Measurements from ENCODE around the gene RBM20. TPM values are rescaled to one million over a fixed set of nuclear protein-coding genes. Genes with fewer than 3 reads are reported as not detected.

The RBM20 gene
- polyA plus RNA-seq, 4 donors, result under 0.01 to 0.52 (median 0.36) TPM; not detected in 1

- Histone ChIP-seq H3K27ac (ENCODE audit: low read depth in 1 of 3, low read length in 2 of 3) (no peak overlapping the region), H3K27me3 (ENCODE audit: control insufficient read depth in 3 of 3, insufficient read depth in 3 of 3, low read length in 3 of 3) (no peaks in the 10 kb centered on the region), H3K36me3 (ENCODE audit: control insufficient read depth in 3 of 3, insufficient read depth in 2 of 3, low read depth in 1 of 3, low read length in 3 of 3) (peaks cover 0 to 4% (median 0%) of the 10 kb centered on the region in 3 donors), H3K4me1 (ENCODE audit: control insufficient read depth in 3 of 3, insufficient read depth in 2 of 3, low read depth in 1 of 3, low read length in 2 of 3) (no peaks in the 10 kb centered on the region), H3K4me3 (ENCODE audit: low read depth in 1 of 3, low read length in 3 of 3) (no peak overlapping the region), H3K9me3 (ENCODE audit: control insufficient read depth in 2 of 2, insufficient read depth in 1 of 2, low read depth in 1 of 2, low read length in 1 of 2) (no peaks in the 10 kb centered on the region)
- FAIRE-seq, result no peak
- DNase-seq, result no peak
- WGBS, 3 donors, result 66 to 89% (median 74%) methylated on average over 3 of the region's 3 CpGs
Observed at GRCh38 chr10:110612087-110612486, 32.0 kb upstream of the RBM20 start.

- FAIRE-seq, result no peak
- H3K27me3 ChIP-seq (ENCODE audit: control insufficient read depth in 3 of 3, insufficient read depth in 3 of 3, low read length in 3 of 3), result no peaks in the 10 kb centered on the region
- 89 to 98% (median 91%) methylated on average over 4 of the region's 4 CpGs for WGBS, 3 donors
Observed at GRCh38 chr10:110612629-110613028, 31.5 kb upstream of the RBM20 start.

GRCh38 chr10:110613341-110613995 is 30.7 kb upstream of the RBM20 start:
- DNase-seq, result no peak
- Histone ChIP-seq H3K4me1 (ENCODE audit: control insufficient read depth in 3 of 3, insufficient read depth in 2 of 3, low read depth in 1 of 3, low read length in 2 of 3) (no peaks in the 10 kb centered on the region), H3K27ac (ENCODE audit: low read depth in 1 of 3, low read length in 2 of 3) (no peak overlapping the region), H3K4me3 (ENCODE audit: low read depth in 1 of 3, low read length in 3 of 3) (no peak overlapping the region), H3K27me3 (ENCODE audit: control insufficient read depth in 3 of 3, insufficient read depth in 3 of 3, low read length in 3 of 3) (no peaks in the 10 kb centered on the region), H3K36me3 (ENCODE audit: control insufficient read depth in 3 of 3, insufficient read depth in 2 of 3, low read depth in 1 of 3, low read length in 3 of 3) (no peaks in the 10 kb centered on the region), H3K9me3 (ENCODE audit: control insufficient read depth in 2 of 2, insufficient read depth in 1 of 2, low read depth in 1 of 2, low read length in 1 of 2) (no peaks in the 10 kb centered on the region)
- FAIRE-seq, result no peak
- WGBS, 3 donors, result 69 to 80% (median 73%) methylated on average over 8 of the region's 8 CpGs

More at GRCh38 chr10:110612629-110613028, 31.5 kb upstream of the RBM20 start:
- H3K36me3 ChIP-seq (ENCODE audit: control insufficient read depth in 3 of 3, insufficient read depth in 2 of 3, low read depth in 1 of 3, low read length in 3 of 3), result no peaks in the 10 kb centered on the region
- no peaks in the 10 kb centered on the region for H3K4me1 ChIP-seq (ENCODE audit: control insufficient read depth in 3 of 3, insufficient read depth in 2 of 3, low read depth in 1 of 3, low read length in 2 of 3)
- DNase-seq, result no peak
- H3K9me3 ChIP-seq (ENCODE audit: control insufficient read depth in 2 of 2, insufficient read depth in 1 of 2, low read depth in 1 of 2, low read length in 1 of 2), result no peaks in the 10 kb centered on the region
- no peak overlapping the region for H3K27ac ChIP-seq (ENCODE audit: low read depth in 1 of 3, low read length in 2 of 3)
- no peak overlapping the region for H3K4me3 ChIP-seq (ENCODE audit: low read depth in 1 of 3, low read length in 3 of 3)

- WGBS, 3 donors, result 80 to 91% (median 87%) methylated on average over 9 of the region's 9 CpGs
- Histone ChIP-seq H3K4me3 (ENCODE audit: low read depth in 1 of 3, low read length in 3 of 3) (no peak overlapping the region), H3K27me3 (ENCODE audit: control insufficient read depth in 3 of 3, insufficient read depth in 3 of 3, low read length in 3 of 3) (no peaks in the 10 kb centered on the region), H3K36me3 (ENCODE audit: control insufficient read depth in 3 of 3, insufficient read depth in 2 of 3, low read depth in 1 of 3, low read length in 3 of 3) (no peaks in the 10 kb centered on the region), H3K9me3 (ENCODE audit: control insufficient read depth in 2 of 2, insufficient read depth in 1 of 2, low read depth in 1 of 2, low read length in 1 of 2) (no peaks in the 10 kb centered on the region), H3K4me1 (ENCODE audit: control insufficient read depth in 3 of 3, insufficient read depth in 2 of 3, low read depth in 1 of 3, low read length in 2 of 3) (no peaks in the 10 kb centered on the region), H3K27ac (ENCODE audit: low read depth in 1 of 3, low read length in 2 of 3) (no peak overlapping the region)
- FAIRE-seq (no peak), DNase-seq (no peak)
Observed at GRCh38 chr10:110613996-110614495, 30.1 kb upstream of the RBM20 start.

- no peak for DNase-seq
- H3K4me1 ChIP-seq (ENCODE audit: control insufficient read depth in 3 of 3, insufficient read depth in 2 of 3, low read depth in 1 of 3, low read length in 2 of 3), result no peaks in the 10 kb centered on the region
- no peak overlapping the region for H3K27ac ChIP-seq (ENCODE audit: low read depth in 1 of 3, low read length in 2 of 3)
- no peaks in the 10 kb centered on the region for H3K27me3 ChIP-seq (ENCODE audit: control insufficient read depth in 3 of 3, insufficient read depth in 3 of 3, low read length in 3 of 3)
- H3K36me3 ChIP-seq (ENCODE audit: control insufficient read depth in 3 of 3, insufficient read depth in 2 of 3, low read depth in 1 of 3, low read length in 3 of 3), result no peaks in the 10 kb centered on the region
- WGBS, 3 donors, result 71 to 86% (median 72%) methylated on average over 2 of the region's 2 CpGs
- no peak for FAIRE-seq
- no peaks in the 10 kb centered on the region for H3K9me3 ChIP-seq (ENCODE audit: control insufficient read depth in 2 of 2, insufficient read depth in 1 of 2, low read depth in 1 of 2, low read length in 1 of 2)
- H3K4me3 ChIP-seq (ENCODE audit: low read depth in 1 of 3, low read length in 3 of 3), result no peak overlapping the region
Observed at GRCh38 chr10:110615057-110615747, 28.9 kb upstream of the RBM20 start.

- H3K4me1 ChIP-seq (ENCODE audit: control insufficient read depth in 3 of 3, insufficient read depth in 2 of 3, low read depth in 1 of 3, low read length in 2 of 3), result no peaks in the 10 kb centered on the region
- FAIRE-seq (no peak), DNase-seq (peak; percentile 23 to 64)
- H3K4me3 ChIP-seq (ENCODE audit: low read depth in 1 of 3, low read length in 3 of 3), result no peak overlapping the region
- WGBS, 3 donors, result 94 to 95% (median 94%) methylated on average over 5 of the region's 5 CpGs
- no peaks in the 10 kb centered on the region for H3K9me3 ChIP-seq (ENCODE audit: control insufficient read depth in 2 of 2, insufficient read depth in 1 of 2, low read depth in 1 of 2, low read length in 1 of 2)
- H3K36me3 ChIP-seq (ENCODE audit: control insufficient read depth in 3 of 3, insufficient read depth in 2 of 3, low read depth in 1 of 3, low read length in 3 of 3), result no peaks in the 10 kb centered on the region
- H3K27ac ChIP-seq (ENCODE audit: low read depth in 1 of 3, low read length in 2 of 3), result no peak overlapping the region
- no peaks in the 10 kb centered on the region for H3K27me3 ChIP-seq (ENCODE audit: control insufficient read depth in 3 of 3, insufficient read depth in 3 of 3, low read length in 3 of 3)
Observed at GRCh38 chr10:110616493-110617033, 27.6 kb upstream of the RBM20 start.

GRCh38 chr10:110617425-110618229 is 26.5 kb upstream of the RBM20 start:
- no peak for FAIRE-seq
- Histone ChIP-seq H3K4me3 (ENCODE audit: low read depth in 1 of 3, low read length in 3 of 3) (no peak overlapping the region), H3K4me1 (ENCODE audit: control insufficient read depth in 3 of 3, insufficient read depth in 2 of 3, low read depth in 1 of 3, low read length in 2 of 3) (no peaks in the 10 kb centered on the region), H3K27me3 (ENCODE audit: control insufficient read depth in 3 of 3, insufficient read depth in 3 of 3, low read length in 3 of 3) (no peaks in the 10 kb centered on the region), H3K27ac (ENCODE audit: low read depth in 1 of 3, low read length in 2 of 3) (no peak overlapping the region), H3K36me3 (ENCODE audit: control insufficient read depth in 3 of 3, insufficient read depth in 2 of 3, low read depth in 1 of 3, low read length in 3 of 3) (no peaks in the 10 kb centered on the region), H3K9me3 (ENCODE audit: control insufficient read depth in 2 of 2, insufficient read depth in 1 of 2, low read depth in 1 of 2, low read length in 1 of 2) (no peaks in the 10 kb centered on the region)
- DNase-seq, result no peak
- WGBS, 3 donors, result 90 to 99% (median 95%) methylated on average over 6 to 7 of the region's 7 CpGs

- no peaks in the 10 kb centered on the region for H3K27me3 ChIP-seq (ENCODE audit: control insufficient read depth in 3 of 3, insufficient read depth in 3 of 3, low read length in 3 of 3)
- FAIRE-seq (no peak), DNase-seq (no peak)
- H3K36me3 ChIP-seq (ENCODE audit: control insufficient read depth in 3 of 3, insufficient read depth in 2 of 3, low read depth in 1 of 3, low read length in 3 of 3), result no peaks in the 10 kb centered on the region
- H3K4me1 ChIP-seq (ENCODE audit: control insufficient read depth in 3 of 3, insufficient read depth in 2 of 3, low read depth in 1 of 3, low read length in 2 of 3), result no peaks in the 10 kb centered on the region
- H3K9me3 ChIP-seq (ENCODE audit: control insufficient read depth in 2 of 2, insufficient read depth in 1 of 2, low read depth in 1 of 2, low read length in 1 of 2), result no peaks in the 10 kb centered on the region
- H3K27ac ChIP-seq (ENCODE audit: low read depth in 1 of 3, low read length in 2 of 3), result no peak overlapping the region
- WGBS, 3 donors, result 62 to 80% (median 74%) methylated on average over 5 of the region's 5 CpGs
- no peak overlapping the region for H3K4me3 ChIP-seq (ENCODE audit: low read depth in 1 of 3, low read length in 3 of 3)
Observed at GRCh38 chr10:110618230-110618610, 25.9 kb upstream of the RBM20 start.
